ENCODE measurements around the gene BLMH.

Gene BLMH, protein sequence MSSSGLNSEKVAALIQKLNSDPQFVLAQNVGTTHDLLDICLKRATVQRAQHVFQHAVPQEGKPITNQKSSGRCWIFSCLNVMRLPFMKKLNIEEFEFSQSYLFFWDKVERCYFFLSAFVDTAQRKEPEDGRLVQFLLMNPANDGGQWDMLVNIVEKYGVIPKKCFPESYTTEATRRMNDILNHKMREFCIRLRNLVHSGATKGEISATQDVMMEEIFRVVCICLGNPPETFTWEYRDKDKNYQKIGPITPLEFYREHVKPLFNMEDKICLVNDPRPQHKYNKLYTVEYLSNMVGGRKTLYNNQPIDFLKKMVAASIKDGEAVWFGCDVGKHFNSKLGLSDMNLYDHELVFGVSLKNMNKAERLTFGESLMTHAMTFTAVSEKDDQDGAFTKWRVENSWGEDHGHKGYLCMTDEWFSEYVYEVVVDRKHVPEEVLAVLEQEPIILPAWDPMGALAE

GRCh38 chr17:30291543-30292285, at the start of gene BLMH:
Gene BLMH (minus strand): TSS chr17:30291944. CDS start chr17:30291819, 125 bp downstream.
- no peak for TF ChIP-seq CTCF (IDR thresholded peaks at IDR 0.05; ENCODE audit: low read depth, low read length, missing control alignments)
- H3K36me3 ChIP-seq (replicated peaks) = peaks cover 13% of the 10 kb centered on the region
- in situ Hi-C loops (cut with HindIII; ENCODE audit: low pct_ligation_motif_present, low sequenced_read_pairs) = no loop called here
- H3K27me3 ChIP-seq (replicated peaks) = no peaks in the 10 kb centered on the region
- peak; percentile 56 for DNase-seq
- peak within 1 kb of the TSS; percentile 42 for H3K27ac ChIP-seq
- H3K4me3 ChIP-seq (ENCODE audit: low read depth, low read length) = peak within 1 kb of the TSS; percentile 85

- Histone ChIP-seq H3K4me3 (ENCODE audit: low read depth, low read length) (no peak overlapping the region), H3K27ac (peak overlapping the region; percentile 41), H3K36me3 (replicated peaks) (no peaks in the 10 kb centered on the region), H3K27me3 (replicated peaks) (no peaks in the 10 kb centered on the region)
- no peak for TF ChIP-seq CTCF (IDR thresholded peaks at IDR 0.05; ENCODE audit: low read depth, low read length, missing control alignments)
- in situ Hi-C loops (cut with HindIII; ENCODE audit: low pct_ligation_motif_present, low sequenced_read_pairs) = no loop called here
- DNase-seq = no peak
Measured at GRCh38 chr17:30340801-30341356, 49.1 kb upstream of the BLMH start.

GRCh38 chr17:30339086-30339485, 47.3 kb upstream of the BLMH start:
- H3K4me3 ChIP-seq (ENCODE audit: low read depth, low read length) = no peak overlapping the region
- H3K27ac ChIP-seq = no peak overlapping the region
- no peak for DNase-seq
- in situ Hi-C loops (cut with HindIII; ENCODE audit: low pct_ligation_motif_present, low sequenced_read_pairs) = no loop called here
- no peaks in the 10 kb centered on the region for H3K36me3 ChIP-seq (replicated peaks)
- TF ChIP-seq CTCF (IDR thresholded peaks at IDR 0.05; ENCODE audit: low read depth, low read length, missing control alignments) = no peak
- no peaks in the 10 kb centered on the region for H3K27me3 ChIP-seq (replicated peaks)

GRCh38 chr17:30337393-30337999, 45.8 kb upstream of the BLMH start:
- H3K27me3 ChIP-seq (replicated peaks) = no peaks in the 10 kb centered on the region
- H3K4me3 ChIP-seq (ENCODE audit: low read depth, low read length) = no peak overlapping the region
- TF ChIP-seq CTCF (IDR thresholded peaks at IDR 0.05; ENCODE audit: low read depth, low read length, missing control alignments) = no peak
- in situ Hi-C loops (cut with HindIII; ENCODE audit: low pct_ligation_motif_present, low sequenced_read_pairs) = no loop called here
- H3K36me3 ChIP-seq (replicated peaks) = no peaks in the 10 kb centered on the region
- DNase-seq = no peak
- H3K27ac ChIP-seq = no peak overlapping the region

DNA sequence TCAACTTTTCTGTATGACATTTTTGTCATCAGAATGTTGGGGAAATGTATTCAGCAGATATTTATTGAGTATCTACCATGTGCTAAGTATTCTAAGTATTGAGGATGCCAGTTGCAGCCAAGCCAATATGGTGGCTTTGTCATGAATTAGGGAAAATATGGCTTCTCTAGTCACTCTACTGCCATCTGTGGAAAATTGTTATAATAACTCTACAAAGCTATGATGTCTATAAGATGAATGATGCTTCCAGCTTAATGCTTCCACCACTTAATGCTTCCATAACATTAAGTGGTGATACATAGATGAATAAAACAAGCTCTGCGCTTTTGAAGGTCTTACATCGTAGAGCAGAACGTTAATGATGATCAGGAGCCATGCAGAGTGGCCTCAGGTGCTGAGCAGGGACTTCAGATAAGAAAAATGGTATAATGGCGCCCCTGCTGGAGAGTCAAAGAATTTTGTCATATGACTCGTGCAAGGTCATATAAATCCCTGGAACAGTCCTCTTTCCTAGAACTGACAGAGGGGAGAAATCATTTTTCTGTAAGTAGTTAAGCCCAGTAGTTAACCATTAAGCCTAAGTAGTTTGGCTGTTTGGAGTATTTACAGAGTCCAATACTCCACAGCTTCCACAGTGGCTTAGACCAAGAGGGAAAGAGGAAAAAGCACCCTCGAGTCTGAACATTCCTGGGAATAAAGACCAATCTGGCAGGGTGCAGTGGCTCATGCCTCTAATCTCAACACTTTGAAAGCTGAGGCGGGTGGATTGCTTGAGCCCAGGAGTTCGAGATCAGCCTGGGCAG, 44.8 kb upstream of the BLMH start:
- Histone ChIP-seq H3K4me3 (ENCODE audit: low read depth, low read length) (no peak overlapping the region), H3K27ac (no peak overlapping the region), H3K36me3 (replicated peaks) (no peaks in the 10 kb centered on the region), H3K27me3 (replicated peaks) (no peaks in the 10 kb centered on the region)
- TF ChIP-seq CTCF (IDR thresholded peaks at IDR 0.05; ENCODE audit: low read depth, low read length, missing control alignments) = peak; percentile 67
- in situ Hi-C loops (cut with HindIII; ENCODE audit: low pct_ligation_motif_present, low sequenced_read_pairs) = no loop called here
- DNase-seq = peak; percentile 56

Data from brain microvascular endothelial cell (primary cell).